OCI-LY7 (cell line): ENCODE results near the gene TEX50. TPM values are rescaled to one million over a fixed set of nuclear protein-coding genes. Genes with fewer than 3 reads are reported as not detected.
"Not testable (repeated sequence)": the region's sequence is repeated elsewhere in the genome, so short reads cannot be mapped to it uniquely, and the experiment has no call there.

Experiments
- BruUV-seq: library from RNA; stranded (reverse); fragments of 400-500 nt; replicated peaks from 2 replicates; lab custom pipeline; 2021; lab: Mats Ljungman, UMichigan
- CTCF ChIA-PET: fragments of 300-600 bp; sonication (Branson Sonifier 250); formaldehyde crosslinking; loops from one replicate; lab custom pipeline; 2022; ENCODE audit warnings: antibody characterized with exemption; ENCODE audit not compliant: unreplicated experiment; lab: Charles Lee
- POLR2A ChIA-PET: fragments of 300-600 bp; sonication (Branson Sonifier 250); formaldehyde crosslinking; loops from one replicate; lab custom pipeline; 2022; ENCODE audit warnings: antibody characterized with exemption; lab: Charles Lee
- DNase-seq: peaks from one replicate; pipeline ENCODE4 v3.0.0-alpha.2; 2015; ENCODE audit warnings: low spot score
- H2AFZ ChIP-seq: fragments of 200-600 bp; sonication (generic), shearing (Covaris generic); 2 replicates; pipeline ENCODE4 v1.6.1; 2014; ENCODE audit warnings: mild to moderate bottlenecking, antibody characterized with exemption, low read length, moderate library complexity
- H3K27ac ChIP-seq: fragments of 200-600 bp; sonication (generic); 2 replicates; pipeline ENCODE4 v1.5.1; 2014; ENCODE audit warnings: mixed run types, low read depth, mild to moderate bottlenecking, moderate library complexity, low read length, inconsistent platforms; ENCODE audit not compliant: poor library complexity, severe bottlenecking
- H3K36me3 ChIP-seq: fragments of 200-600 bp; sonication (generic); 2 replicates; pipeline ENCODE4 v1.6.1; 2014; ENCODE audit warnings: mild to moderate bottlenecking, antibody characterized with exemption, low read length, moderate library complexity, mixed read lengths; ENCODE audit not compliant: insufficient read depth
- H3K4me1 ChIP-seq: fragments of 200-600 bp; sonication (generic); 2 replicates; pipeline ENCODE4 v1.5.1; 2014; ENCODE audit warnings: mild to moderate bottlenecking, low read length; ENCODE audit not compliant: insufficient read depth, poor library complexity, severe bottlenecking
- H3K4me2 ChIP-seq: fragments of 200-600 bp; sonication (generic); 2 replicates; pipeline ENCODE4 v1.6.1; 2014; ENCODE audit warnings: mild to moderate bottlenecking, low read length
- H3K4me3 ChIP-seq: fragments of 200-600 bp; sonication (generic); 2 replicates; pipeline ENCODE4 v1.5.1; 2014; ENCODE audit warnings: mild to moderate bottlenecking, low read depth, low read length; ENCODE audit not compliant: poor library complexity, severe bottlenecking
- H3K79me2 ChIP-seq: fragments of 200-600 bp; sonication (generic); 2 replicates; pipeline ENCODE4 v1.6.1; 2016; ENCODE audit warnings: low read depth, mild to moderate bottlenecking, low read length, moderate library complexity, mixed read lengths; ENCODE audit not compliant: insufficient read depth
- H3K9me2 ChIP-seq: fragments of 200-600 bp; sonication (generic); 2 replicates; pipeline ENCODE4 v1.6.1; 2016; ENCODE audit warnings: mild to moderate bottlenecking, low read length, mixed read lengths; ENCODE audit not compliant: insufficient read depth
- H3K9me3 ChIP-seq: fragments of 200-600 bp; sonication (generic); 2 replicates; pipeline ENCODE4 v1.6.1; 2014; ENCODE audit warnings: mild to moderate bottlenecking, mixed run types, low read length, mixed read lengths
- H4K20me1 ChIP-seq: fragments of 200-600 bp; sonication (generic); 2 replicates; pipeline ENCODE4 v1.6.1; 2014; ENCODE audit warnings: mild to moderate bottlenecking, antibody characterized with exemption, low read length, moderate library complexity, mixed read lengths; ENCODE audit not compliant: insufficient read depth
- EZH2phosphoT487 ChIP-seq: fragments of 200-600 bp; sonication (generic); IDR thresholded peaks from 2 replicates; pipeline ENCODE4 v1.6.1; 2018; ENCODE audit warnings: low read depth, borderline replicate concordance, mild to moderate bottlenecking, mixed run types, antibody characterized with exemption, low read length, moderate library complexity, mixed read lengths
- intact Hi-C: fragments of 100-400 bp; cut with micrococcal nuclease; formaldehyde crosslinking; loops from one replicate; pipeline ENCODE4 v1.10.0; 2022; ENCODE audit not compliant: unreplicated experiment
- total RNA-seq, 2 experiments: library from RNA; depleted of rRNA in 1 of 2; stranded (reverse); fragments of >200 nt in 1 of 2; shearing (Covaris generic) in 1 of 2; gene quantifications; 2 replicates each; pipeline ENCODE4 v1.2.3, GENCODE V29; 2014 to 2022
- TF ChIP-seq, protein P1 (sequence below): fragments of 200-600 bp; sonication (generic); conservative IDR thresholded peaks from 2 replicates; pipeline ENCODE4 v1.5.1; 2014; ENCODE audit warnings: mild to moderate bottlenecking, antibody characterized with exemption, low read length, moderate library complexity, mixed read lengths

Gene TEX50
- total RNA-seq, 2 experiments from 2014 or later = not detected

DNA sequence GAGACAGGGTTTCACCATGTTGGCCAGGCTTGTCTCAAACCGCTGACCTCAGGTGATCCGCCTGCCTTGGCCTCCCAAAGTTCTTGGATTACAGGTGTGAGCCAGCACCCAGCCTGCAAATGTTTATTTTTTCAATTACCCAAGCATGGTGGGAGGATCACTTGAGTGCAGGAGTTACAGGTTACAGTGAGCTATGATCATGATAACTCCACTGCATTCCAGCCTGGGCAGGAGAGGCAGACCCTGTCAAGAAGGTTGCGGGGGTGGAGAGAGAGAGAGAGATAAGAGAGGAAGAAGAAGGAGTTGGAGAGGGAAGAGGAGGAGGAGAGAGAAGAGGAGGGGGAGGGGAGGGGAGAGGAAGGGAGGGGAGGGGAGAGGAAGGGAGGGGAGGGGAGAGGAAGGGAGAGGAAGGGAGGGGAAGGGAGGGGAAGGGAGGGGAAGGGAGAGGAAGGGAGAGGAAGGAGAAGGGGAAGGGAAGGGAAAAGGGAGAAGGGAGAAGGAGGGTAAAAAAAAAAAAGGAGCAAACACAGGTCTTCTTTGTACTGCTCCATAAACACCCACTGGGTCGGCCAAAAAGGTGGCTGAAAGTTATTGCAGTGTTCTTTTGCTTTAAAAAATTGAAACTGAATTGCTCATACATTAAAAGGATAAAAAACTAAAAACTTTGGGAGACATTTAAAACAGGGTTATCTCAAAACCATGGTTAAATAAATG is 26.5 kb upstream of the TEX50 start:
- no TSS peak for BruUV-seq
- CTCF ChIA-PET = no interaction called here
- H3K4me3 ChIP-seq = no peak overlapping the region
- no peaks in the 10 kb centered on the region for H4K20me1 ChIP-seq
- no peaks in the 10 kb centered on the region for H3K36me3 ChIP-seq
- POLR2A ChIA-PET = interaction anchor here (0.6 kb wide), 1 partner anchor 289 kb away, joined by 3 read pairs; no protein-coding TSS in a partner anchor
- no peaks in the 10 kb centered on the region for H3K79me2 ChIP-seq
- DNase-seq = no peak
- H3K9me3 ChIP-seq = no peaks in the 10 kb centered on the region
- TF ChIP-seq EZH2phosphoT487 = no peak
- TF ChIP-seq, protein P1, sequence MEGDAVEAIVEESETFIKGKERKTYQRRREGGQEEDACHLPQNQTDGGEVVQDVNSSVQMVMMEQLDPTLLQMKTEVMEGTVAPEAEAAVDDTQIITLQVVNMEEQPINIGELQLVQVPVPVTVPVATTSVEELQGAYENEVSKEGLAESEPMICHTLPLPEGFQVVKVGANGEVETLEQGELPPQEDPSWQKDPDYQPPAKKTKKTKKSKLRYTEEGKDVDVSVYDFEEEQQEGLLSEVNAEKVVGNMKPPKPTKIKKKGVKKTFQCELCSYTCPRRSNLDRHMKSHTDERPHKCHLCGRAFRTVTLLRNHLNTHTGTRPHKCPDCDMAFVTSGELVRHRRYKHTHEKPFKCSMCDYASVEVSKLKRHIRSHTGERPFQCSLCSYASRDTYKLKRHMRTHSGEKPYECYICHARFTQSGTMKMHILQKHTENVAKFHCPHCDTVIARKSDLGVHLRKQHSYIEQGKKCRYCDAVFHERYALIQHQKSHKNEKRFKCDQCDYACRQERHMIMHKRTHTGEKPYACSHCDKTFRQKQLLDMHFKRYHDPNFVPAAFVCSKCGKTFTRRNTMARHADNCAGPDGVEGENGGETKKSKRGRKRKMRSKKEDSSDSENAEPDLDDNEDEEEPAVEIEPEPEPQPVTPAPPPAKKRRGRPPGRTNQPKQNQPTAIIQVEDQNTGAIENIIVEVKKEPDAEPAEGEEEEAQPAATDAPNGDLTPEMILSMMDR = no peak
- intact Hi-C loops = no loop called here
- no peak overlapping the region for H3K27ac ChIP-seq
- no peak overlapping the region for H2AFZ ChIP-seq
- H3K4me1 ChIP-seq = no peaks in the 10 kb centered on the region
- no peaks in the 10 kb centered on the region for H3K9me2 ChIP-seq
- H3K4me2 ChIP-seq = no peak overlapping the region

DNA sequence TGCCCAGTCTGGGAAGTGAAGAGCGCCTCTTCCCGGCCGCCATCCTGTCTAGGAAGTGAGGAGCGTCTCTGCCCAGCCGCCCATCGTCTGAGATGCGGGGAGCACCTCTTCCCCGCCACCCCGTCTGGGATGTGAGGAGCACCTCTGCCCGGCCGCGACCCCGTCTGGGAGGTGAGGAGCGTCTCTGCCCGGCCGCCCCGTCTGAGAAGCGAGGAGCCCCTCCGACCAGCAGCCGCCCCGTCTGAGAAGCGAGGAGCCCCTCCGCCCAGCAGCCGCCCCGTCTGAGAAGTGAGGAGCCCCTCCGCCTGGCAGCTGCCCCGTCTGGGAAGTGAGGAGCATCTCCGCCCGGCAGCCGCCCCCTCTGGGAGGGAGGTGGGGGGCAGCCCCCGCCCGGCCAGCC is 22.1 kb upstream of the TEX50 start:
- H3K36me3 ChIP-seq, H3K4me1 ChIP-seq, H2AFZ ChIP-seq, H3K9me2 ChIP-seq, intact Hi-C loops, BruUV-seq, H3K4me3 ChIP-seq, H3K27ac ChIP-seq, H3K4me2 ChIP-seq, CTCF ChIA-PET, DNase-seq, H4K20me1 ChIP-seq, H3K79me2 ChIP-seq, POLR2A ChIA-PET, H3K9me3 ChIP-seq: not testable (repeated sequence)

DNA sequence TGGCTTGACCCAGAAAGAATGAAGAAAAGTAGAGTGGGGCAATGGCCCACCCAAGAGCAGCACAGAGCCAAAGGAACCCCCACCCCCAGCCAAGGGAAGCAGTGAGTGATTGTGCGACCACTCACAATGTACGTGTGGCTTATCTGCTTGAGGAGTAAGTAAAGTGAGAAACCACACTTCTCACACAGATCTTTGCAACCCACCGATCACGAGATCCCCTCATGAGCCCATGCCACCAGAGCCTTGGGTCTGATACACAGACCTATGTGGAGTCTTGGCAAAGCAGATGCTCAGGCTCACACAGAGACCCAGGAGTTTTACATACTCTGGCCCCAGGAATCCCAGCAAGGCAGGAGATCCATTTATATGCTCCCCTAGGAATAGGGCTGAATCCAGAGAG is 18.3 kb upstream of the TEX50 start:
- H3K36me3 ChIP-seq = no peaks in the 10 kb centered on the region
- CTCF ChIA-PET = no interaction called here
- no peak overlapping the region for H3K27ac ChIP-seq
- no peak overlapping the region for H3K4me2 ChIP-seq
- H3K4me1 ChIP-seq = no peaks in the 10 kb centered on the region
- H3K9me2 ChIP-seq = no peaks in the 10 kb centered on the region
- H3K4me3 ChIP-seq = no peak overlapping the region
- no peaks in the 10 kb centered on the region for H3K79me2 ChIP-seq
- BruUV-seq = no TSS peak
- no peaks in the 10 kb centered on the region for H3K9me3 ChIP-seq
- H2AFZ ChIP-seq = no peak overlapping the region
- no peak for DNase-seq
- POLR2A ChIA-PET = no interaction called here
- TF ChIP-seq, protein P1 = no peak
- no peak for TF ChIP-seq EZH2phosphoT487
- H4K20me1 ChIP-seq = no peaks in the 10 kb centered on the region
- intact Hi-C loops = no loop called here
